Muscle of leg (tissue), 11 donors: Measurements from ENCODE around the gene CDKAL1. TPM values are rescaled to one million over a fixed set of nuclear protein-coding genes. Genes with fewer than 3 reads are reported as not detected.
"Not testable (repeated sequence)": the region's sequence is repeated elsewhere in the genome, so short reads cannot be mapped to it uniquely, and the experiment has no call there.

Experiments
- DNase-seq: peaks from one replicate; pipeline ENCODE4 v3.0.0; 2013
- H3K27ac ChIP-seq: one replicate; pipeline ENCODE4 v1.5.1; 2013; ENCODE audit warnings: mild to moderate bottlenecking, low read length, control low read depth
- H3K27me3 ChIP-seq: one replicate; pipeline ENCODE4 v1.6.1; 2013; ENCODE audit warnings: low read length; ENCODE audit not compliant: control insufficient read depth, insufficient read depth
- H3K36me3 ChIP-seq: one replicate; pipeline ENCODE4 v1.6.1; 2013; ENCODE audit warnings: low read length; ENCODE audit not compliant: control insufficient read depth, insufficient read depth
- H3K4me1 ChIP-seq: one replicate; pipeline ENCODE4 v1.6.1; 2013; ENCODE audit warnings: low read length; ENCODE audit not compliant: control insufficient read depth, insufficient read depth
- H3K4me3 ChIP-seq: one replicate; pipeline ENCODE4 v1.5.1; 2013; ENCODE audit warnings: low read length, control low read depth
- H3K9me3 ChIP-seq: replicated peaks from 2 replicates; pipeline ENCODE4 v1.6.1; 2013; ENCODE audit warnings: low read depth, low read length; ENCODE audit not compliant: control insufficient read depth
- WGBS: methylation state at CpG from one replicate; pipeline ENCODE4 v1.1.5; 2013; ENCODE audit warnings: missing lambda C conversion rate; ENCODE audit not compliant: insufficient coverage; 5-methylcytosine and 5-hydroxymethylcytosine counted together
- polyA plus RNA-seq, 8 donors: library from polyadenylated mRNA; unstranded; fragments of 120-200 nt; gene quantifications; one replicate each; pipeline versions ENCODE4 v1.2.1 to v1.2.3, GENCODE V29; 2013; ENCODE audit warnings: inconsistent platforms in 1 of 8, low replicate concordance in 1 of 8; ENCODE audit not compliant: insufficient read length in 8 of 8, insufficient read depth in 1 of 8
- total RNA-seq: library from RNA; stranded (reverse); fragments of 120-200 nt; gene quantifications from one replicate; pipeline ENCODE4 v1.2.4, GENCODE V29; 2013

Gene CDKAL1
- total and polyA plus RNA-seq, 9 donors = 11.0 to 23.6 (median 13.0) TPM

DNA sequence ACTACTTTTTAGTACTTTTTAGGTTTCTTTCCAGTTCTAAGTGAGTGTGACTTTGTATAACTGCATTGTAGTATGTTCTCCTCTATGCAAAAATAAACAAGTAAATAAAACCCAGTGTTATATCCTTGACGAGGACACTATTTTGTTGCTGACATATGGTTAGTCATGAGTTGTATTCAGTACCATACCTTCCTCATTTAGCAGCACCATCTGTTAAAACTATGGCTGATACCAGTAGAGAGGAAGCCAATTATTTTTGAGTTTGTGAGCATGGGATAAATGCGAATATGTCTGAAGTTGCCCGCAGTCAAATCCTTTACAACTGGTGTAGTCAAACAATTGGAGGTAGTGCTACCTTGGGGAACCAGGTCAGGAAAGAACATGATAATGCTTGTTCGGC, 74.1 kb downstream of the CDKAL1 start:
- H3K4me3 ChIP-seq = no peak overlapping the region
- H3K4me1 ChIP-seq = no peaks in the 10 kb centered on the region
- DNase-seq = no peak
- H3K27ac ChIP-seq = no peak overlapping the region
- 93% methylated on average over 2 of the region's 4 CpGs for WGBS
- no peaks in the 10 kb centered on the region for H3K27me3 ChIP-seq
- H3K9me3 ChIP-seq = no peaks in the 10 kb centered on the region
- no peaks in the 10 kb centered on the region for H3K36me3 ChIP-seq

DNA sequence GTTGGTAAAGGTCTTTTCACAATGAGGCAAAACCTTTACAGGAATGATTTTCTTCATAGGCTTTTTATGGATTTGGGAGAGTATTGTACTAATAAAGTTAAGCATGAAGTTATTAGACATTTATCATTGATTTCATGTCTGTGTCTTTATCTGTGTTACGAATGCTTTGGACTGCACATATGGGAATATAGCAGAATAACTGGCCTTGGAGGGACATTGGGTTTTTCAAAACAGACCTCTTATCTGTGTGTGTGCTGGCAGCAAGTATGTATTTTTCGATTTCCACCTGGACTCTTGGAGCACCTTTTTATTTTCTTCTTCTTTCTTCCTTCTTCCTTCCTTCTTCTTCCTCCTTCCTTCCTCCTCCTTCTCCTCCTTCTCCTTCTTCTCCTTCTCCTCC, 74.6 kb downstream of the CDKAL1 start:
- 100% methylated on average over 1 of the region's 2 CpGs for WGBS
- DNase-seq = no peak
- Histone ChIP-seq H3K4me1 (no peaks in the 10 kb centered on the region), H3K27ac (no peak overlapping the region), H3K36me3 (no peaks in the 10 kb centered on the region), H3K4me3 (no peak overlapping the region), H3K27me3 (no peaks in the 10 kb centered on the region), H3K9me3 (no peaks in the 10 kb centered on the region)

- H3K27me3 ChIP-seq, H3K4me3 ChIP-seq, H3K27ac ChIP-seq, DNase-seq, H3K9me3 ChIP-seq, H3K4me1 ChIP-seq, H3K36me3 ChIP-seq: not testable (repeated sequence)
- WGBS = 100% methylated on average over 1 of the region's 2 CpGs
Observed at GRCh38 chr6:20609924-20610323, 75.7 kb downstream of the CDKAL1 start.

DNA sequence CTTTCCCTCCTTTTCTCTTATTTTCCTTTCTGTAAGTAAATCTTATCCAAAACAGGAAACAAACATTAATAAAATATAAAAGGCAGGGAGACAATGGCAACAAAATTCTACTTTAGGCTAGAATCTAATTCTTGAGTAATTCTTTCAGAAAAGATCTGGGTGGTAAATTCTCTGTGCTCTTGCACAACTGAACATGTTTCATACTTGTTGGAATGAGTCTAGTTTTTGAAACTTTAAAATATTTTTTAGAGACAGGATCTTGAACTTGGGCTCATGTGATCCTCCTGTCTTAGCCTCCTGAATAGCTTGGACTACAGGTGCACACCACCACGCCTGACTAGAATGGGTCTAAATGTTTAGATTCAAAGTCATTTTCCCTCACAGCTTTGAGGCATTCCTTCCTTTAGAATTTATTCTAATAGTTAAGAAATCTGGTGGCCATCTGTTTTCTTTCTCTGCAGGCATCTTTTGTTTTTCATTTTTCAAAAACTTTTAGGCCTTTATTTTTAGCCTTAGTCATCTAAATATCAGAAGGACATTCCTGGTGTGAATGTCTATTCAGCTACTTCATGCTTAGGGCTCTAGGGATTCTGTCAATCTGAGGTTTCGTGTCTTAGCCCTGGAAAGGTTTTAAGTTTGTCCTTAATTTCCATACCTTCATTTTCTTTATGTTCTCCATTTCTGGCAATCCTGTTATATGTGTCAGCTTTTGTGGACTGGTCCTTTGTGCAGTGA, 76.5 kb downstream of the CDKAL1 start:
- no CpG with 5 or more reads among the region's 2 CpGs for WGBS
- no peaks in the 10 kb centered on the region for H3K4me1 ChIP-seq
- no peak overlapping the region for H3K4me3 ChIP-seq
- H3K36me3 ChIP-seq = no peaks in the 10 kb centered on the region
- no peaks in the 10 kb centered on the region for H3K9me3 ChIP-seq
- H3K27ac ChIP-seq = no peak overlapping the region
- DNase-seq = no peak
- no peaks in the 10 kb centered on the region for H3K27me3 ChIP-seq

- no CpG with 5 or more reads among the region's 3 CpGs for WGBS
Observed at GRCh38 chr6:20617537-20617936, 83.3 kb downstream of the CDKAL1 start.

GRCh38 chr6:20620043-20620442, 85.8 kb downstream of the CDKAL1 start:
- Histone ChIP-seq H3K36me3 (no peaks in the 10 kb centered on the region), H3K27ac (no peak overlapping the region), H3K27me3 (no peaks in the 10 kb centered on the region), H3K9me3 (no peaks in the 10 kb centered on the region), H3K4me1 (no peaks in the 10 kb centered on the region), H3K4me3 (no peak overlapping the region)
- DNase-seq = peak; percentile 23
- no CpG with 5 or more reads among the region's 2 CpGs for WGBS

More at GRCh38 chr6:20617537-20617936, 83.3 kb downstream of the CDKAL1 start:
- H3K27ac ChIP-seq, H3K4me1 ChIP-seq, H3K9me3 ChIP-seq, H3K27me3 ChIP-seq, H3K36me3 ChIP-seq, H3K4me3 ChIP-seq, DNase-seq: not testable (repeated sequence)

GRCh38 chr6:20623761-20624160, 89.5 kb downstream of the CDKAL1 start:
- Histone ChIP-seq H3K4me3 (no peak overlapping the region), H3K9me3 (no peaks in the 10 kb centered on the region), H3K27me3 (no peaks in the 10 kb centered on the region), H3K36me3 (no peaks in the 10 kb centered on the region), H3K4me1 (no peaks in the 10 kb centered on the region), H3K27ac (no peak overlapping the region)
- no peak for DNase-seq

DNA sequence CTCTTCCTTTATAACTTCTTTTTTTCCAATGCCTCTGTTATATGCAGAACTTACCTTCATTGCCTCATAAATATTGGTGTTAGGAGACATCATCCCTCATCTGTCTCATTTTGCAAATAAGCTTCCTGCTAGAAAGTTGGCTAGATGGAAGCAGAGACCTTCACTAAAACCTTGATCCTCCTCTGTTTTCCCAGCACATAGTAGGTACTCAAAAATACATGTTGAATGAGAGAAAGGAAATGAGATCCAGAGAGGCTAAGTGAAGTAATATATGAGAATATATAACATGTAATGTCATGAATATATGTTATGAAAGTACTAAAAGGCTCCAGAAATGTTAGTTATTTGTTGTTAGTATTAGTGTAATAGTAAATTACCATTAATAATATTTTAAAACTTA, 91.9 kb downstream of the CDKAL1 start:
- H3K27me3 ChIP-seq = no peaks in the 10 kb centered on the region
- no peaks in the 10 kb centered on the region for H3K9me3 ChIP-seq
- H3K36me3 ChIP-seq = no peaks in the 10 kb centered on the region
- H3K4me3 ChIP-seq = no peak overlapping the region
- no peak for DNase-seq
- no peaks in the 10 kb centered on the region for H3K4me1 ChIP-seq
- no peak overlapping the region for H3K27ac ChIP-seq

GRCh38 chr6:20629509-20629908, 95.3 kb downstream of the CDKAL1 start:
- 100% methylated on average over 1 of the region's 1 CpG for WGBS
- Histone ChIP-seq H3K27ac (no peak overlapping the region), H3K9me3 (no peaks in the 10 kb centered on the region), H3K27me3 (no peaks in the 10 kb centered on the region), H3K4me3 (no peak overlapping the region), H3K36me3 (no peaks in the 10 kb centered on the region), H3K4me1 (no peaks in the 10 kb centered on the region)
- DNase-seq = no peak

- WGBS = 96% methylated on average over 2 of the region's 3 CpGs
- Histone ChIP-seq H3K27me3 (no peaks in the 10 kb centered on the region), H3K4me3 (no peak overlapping the region), H3K36me3 (no peaks in the 10 kb centered on the region), H3K9me3 (no peaks in the 10 kb centered on the region), H3K4me1 (no peaks in the 10 kb centered on the region), H3K27ac (no peak overlapping the region)
- no peak for DNase-seq
Observed at GRCh38 chr6:20630136-20630535, 95.9 kb downstream of the CDKAL1 start.
